ENCODE data around the gene KCNH6. TPM values are rescaled to one million over a fixed set of nuclear protein-coding genes. Genes with fewer than 3 reads are reported as not detected.

Gene KCNH6
- total and polyA plus RNA-seq, 9 of the 15 experiments (the other 6 are each of a cell fraction or from before 2014, with no cell fraction given), result not detected

- no peak for TF ChIP-seq ZBTB40 (IDR thresholded peaks at IDR 0.05)
- no peak for TF ChIP-seq ZBTB40 (CRISPR knock-in tag; IDR thresholded peaks at IDR 0.05)
- TF ChIP-seq EGR1 (conservative IDR thresholded peaks at IDR 0.05), result no peak
- TF ChIP-seq ZFP30 (CRISPR knock-in tag; IDR thresholded peaks at IDR 0.05; ENCODE audit: borderline replicate concordance), result no peak
- no peak for TF ChIP-seq CBX1 (IDR thresholded peaks at IDR 0.05; ENCODE audit: low read depth)
- TF ChIP-seq ZNF140 (CRISPR knock-in tag; IDR thresholded peaks at IDR 0.05), result no peak
- no peak for TF ChIP-seq TAF15 (IDR thresholded peaks at IDR 0.05; ENCODE audit: low read depth, low read length)
Observed at GRCh38 chr17:63493411-63493810, 29.7 kb upstream of the KCNH6 start (continued).
